Dendritic cell treated with granulocyte-macrophage colony-stimulating factor and Interleukin-4, amounts not matched to agents 40 ng/mL and 50 ng/mL, for 4 days (primary cell): Measurements from ENCODE around the gene SVOP.
A peak's percentile ranks its signal among the peaks of the same experiment; 100 is the strongest.

ENCODE experiments used
- H3K27ac Mint-ChIP-seq: one replicate; pipeline ENCODE4 v1.8.0; 2022; ENCODE audit warnings: mild to moderate bottlenecking, mixed read lengths
- H3K27me3 Mint-ChIP-seq: one replicate; pipeline ENCODE4 v1.8.0; 2022; ENCODE audit warnings: mild to moderate bottlenecking, mixed read lengths
- H3K36me3 Mint-ChIP-seq: one replicate; pipeline ENCODE4 v1.8.0; 2022; ENCODE audit warnings: low read depth, mixed read lengths
- H3K4me1 Mint-ChIP-seq: one replicate; pipeline ENCODE4 v1.8.0; 2022; ENCODE audit warnings: low read depth, mixed read lengths
- H3K4me3 Mint-ChIP-seq: one replicate; pipeline ENCODE4 v1.8.0; 2022; ENCODE audit warnings: mild to moderate bottlenecking, moderate library complexity, mixed read lengths
- H3K9me3 Mint-ChIP-seq: one replicate; pipeline ENCODE4 v1.8.0; 2022; ENCODE audit warnings: mixed read lengths
- intact Hi-C: fragments of 100-400 bp; cut with micrococcal nuclease; formaldehyde crosslinking; loops from one replicate; pipeline ENCODE4 v1.15.0; 2022

Gene SVOP

GRCh38 chr12:108918206-108918605, 102.7 kb downstream of the SVOP start:
- Mint-ChIP-seq H3K4me1 (peaks cover 14% of the 10 kb centered on the region), H3K36me3 (no peaks in the 10 kb centered on the region), H3K9me3 (peaks cover 8% of the 10 kb centered on the region), H3K4me3 (no peak overlapping the region), H3K27ac (no peak overlapping the region), H3K27me3 (no peaks in the 10 kb centered on the region)
- intact Hi-C loops: no loop called here

GRCh38 chr12:108916336-108916735, 104.5 kb downstream of the SVOP start:
- H3K27ac Mint-ChIP-seq: peak overlapping the region; percentile 57
- H3K36me3 Mint-ChIP-seq: no peaks in the 10 kb centered on the region
- peaks cover 22% of the 10 kb centered on the region for H3K4me1 Mint-ChIP-seq
- intact Hi-C loops: no loop called here
- peaks cover 8% of the 10 kb centered on the region for H3K9me3 Mint-ChIP-seq
- no peak overlapping the region for H3K4me3 Mint-ChIP-seq
- H3K27me3 Mint-ChIP-seq: no peaks in the 10 kb centered on the region

- Mint-ChIP-seq H3K27me3 (no peaks in the 10 kb centered on the region), H3K36me3 (no peaks in the 10 kb centered on the region), H3K4me3 (no peak overlapping the region), H3K4me1 (peaks cover 22% of the 10 kb centered on the region), H3K9me3 (peaks cover 8% of the 10 kb centered on the region), H3K27ac (no peak overlapping the region)
- intact Hi-C loops: no loop called here
These were observed 105.2 kb downstream of the SVOP start for GRCh38 chr12:108915632-108916133.

GRCh38 chr12:108914121-108914531, 106.7 kb downstream of the SVOP start:
- intact Hi-C loops: no loop called here
- H3K27me3 Mint-ChIP-seq: no peaks in the 10 kb centered on the region
- peak overlapping the region; percentile 13 for H3K4me3 Mint-ChIP-seq
- no peaks in the 10 kb centered on the region for H3K9me3 Mint-ChIP-seq
- peaks cover 29% of the 10 kb centered on the region for H3K4me1 Mint-ChIP-seq
- H3K27ac Mint-ChIP-seq: peak overlapping the region; percentile 89
- no peaks in the 10 kb centered on the region for H3K36me3 Mint-ChIP-seq

- Mint-ChIP-seq H3K4me1 (peaks cover 46% of the 10 kb centered on the region), H3K9me3 (no peaks in the 10 kb centered on the region), H3K4me3 (no peak overlapping the region), H3K36me3 (no peaks in the 10 kb centered on the region), H3K27me3 (no peaks in the 10 kb centered on the region), H3K27ac (peak overlapping the region; percentile 58)
- intact Hi-C loops: no loop called here
These were observed 108.5 kb downstream of the SVOP start for GRCh38 chr12:108912361-108912760.

- no peaks in the 10 kb centered on the region for H3K27me3 Mint-ChIP-seq
- no peak overlapping the region for H3K4me3 Mint-ChIP-seq
- no peaks in the 10 kb centered on the region for H3K9me3 Mint-ChIP-seq
These were observed 109.0 kb downstream of the SVOP start for GRCh38 chr12:108911915-108912314.

GRCh38 chr12:108910336-108910735, 110.5 kb downstream of the SVOP start:
- intact Hi-C loops: no loop called here
- Mint-ChIP-seq H3K27ac (peak overlapping the region; percentile 52), H3K27me3 (no peaks in the 10 kb centered on the region), H3K9me3 (no peaks in the 10 kb centered on the region), H3K4me1 (peaks cover 66% of the 10 kb centered on the region), H3K36me3 (no peaks in the 10 kb centered on the region), H3K4me3 (no peak overlapping the region)

More at GRCh38 chr12:108911915-108912314, 109.0 kb downstream of the SVOP start:
- Mint-ChIP-seq H3K36me3 (no peaks in the 10 kb centered on the region), H3K27ac (peak overlapping the region; percentile 58), H3K4me1 (peaks cover 51% of the 10 kb centered on the region)
- intact Hi-C loops: no loop called here

GRCh38 chr12:108907839-108908351, 113.0 kb downstream of the SVOP start:
- peaks cover 73% of the 10 kb centered on the region for H3K4me1 Mint-ChIP-seq
- H3K27ac Mint-ChIP-seq: peak overlapping the region; percentile 98
- no peaks in the 10 kb centered on the region for H3K36me3 Mint-ChIP-seq
- no peaks in the 10 kb centered on the region for H3K27me3 Mint-ChIP-seq
- no peaks in the 10 kb centered on the region for H3K9me3 Mint-ChIP-seq
- peak overlapping the region; percentile 20 for H3K4me3 Mint-ChIP-seq
- intact Hi-C loops: loop anchor here (5.0 kb wide), 2 partner anchors 46 to 86 kb away; no protein-coding TSS in a partner anchor

- peaks cover 71% of the 10 kb centered on the region for H3K4me1 Mint-ChIP-seq
- H3K4me3 Mint-ChIP-seq: peak overlapping the region; percentile 34
- H3K9me3 Mint-ChIP-seq: no peaks in the 10 kb centered on the region
- no peaks in the 10 kb centered on the region for H3K36me3 Mint-ChIP-seq
- H3K27me3 Mint-ChIP-seq: no peaks in the 10 kb centered on the region
- intact Hi-C loops: loop anchor here (5.0 kb wide), 2 partner anchors 45 to 85 kb away; no protein-coding TSS in a partner anchor
- H3K27ac Mint-ChIP-seq: peak overlapping the region; percentile 98
These were observed 113.9 kb downstream of the SVOP start for GRCh38 chr12:108906971-108907370.

- Mint-ChIP-seq H3K4me3 (peak overlapping the region; percentile 76), H3K9me3 (no peaks in the 10 kb centered on the region), H3K27me3 (no peaks in the 10 kb centered on the region), H3K36me3 (no peaks in the 10 kb centered on the region), H3K4me1 (peaks cover 71% of the 10 kb centered on the region), H3K27ac (peak overlapping the region; percentile 98)
- intact Hi-C loops: loop anchor here (5.0 kb wide), 2 partner anchors 43 to 83 kb away; no protein-coding TSS in a partner anchor
These were observed 115.1 kb downstream of the SVOP start for GRCh38 chr12:108905725-108906124.

- Mint-ChIP-seq H3K27ac (no peak overlapping the region), H3K36me3 (no peaks in the 10 kb centered on the region), H3K4me1 (peaks cover 20% of the 10 kb centered on the region)
These were observed 121.7 kb downstream of the SVOP start for GRCh38 chr12:108899145-108899544.

GRCh38 chr12:108896817-108897216, 124.1 kb downstream of the SVOP start:
- peaks cover 11% of the 10 kb centered on the region for H3K4me1 Mint-ChIP-seq
- intact Hi-C loops: no loop called here
- no peaks in the 10 kb centered on the region for H3K9me3 Mint-ChIP-seq
- H3K27ac Mint-ChIP-seq: no peak overlapping the region
- peaks cover 10% of the 10 kb centered on the region for H3K27me3 Mint-ChIP-seq
- no peaks in the 10 kb centered on the region for H3K36me3 Mint-ChIP-seq
- H3K4me3 Mint-ChIP-seq: no peak overlapping the region

More at GRCh38 chr12:108899145-108899544, 121.7 kb downstream of the SVOP start:
- peaks cover 10% of the 10 kb centered on the region for H3K27me3 Mint-ChIP-seq
- H3K9me3 Mint-ChIP-seq: no peaks in the 10 kb centered on the region
- intact Hi-C loops: no loop called here
- H3K4me3 Mint-ChIP-seq: no peak overlapping the region

GRCh38 chr12:108896336-108896735, 124.5 kb downstream of the SVOP start:
- no peaks in the 10 kb centered on the region for H3K36me3 Mint-ChIP-seq
- no peaks in the 10 kb centered on the region for H3K9me3 Mint-ChIP-seq
- H3K4me1 Mint-ChIP-seq: peaks cover 11% of the 10 kb centered on the region

GRCh38 chr12:108895220-108895802, 125.6 kb downstream of the SVOP start:
- Mint-ChIP-seq H3K4me3 (no peak overlapping the region), H3K4me1 (peaks cover 11% of the 10 kb centered on the region), H3K27me3 (peaks cover 10% of the 10 kb centered on the region), H3K36me3 (no peaks in the 10 kb centered on the region), H3K27ac (no peak overlapping the region), H3K9me3 (peaks cover 6% of the 10 kb centered on the region)
- intact Hi-C loops: no loop called here

More at GRCh38 chr12:108896336-108896735, 124.5 kb downstream of the SVOP start:
- Mint-ChIP-seq H3K27ac (no peak overlapping the region), H3K4me3 (no peak overlapping the region), H3K27me3 (peaks cover 10% of the 10 kb centered on the region)
- intact Hi-C loops: no loop called here
